WTC11 (cell line): ENCODE data around the gene SHC3. TPM values are rescaled to one million over a fixed set of nuclear protein-coding genes. Genes with fewer than 3 reads are reported as not detected.

Experiments used
- ATAC-seq: fragments of 200-7000 bp; cut with Tn5 transposase; 2 replicates; pipeline ENCODE4 v1.10.0; 2021; ENCODE audit warnings: mild to moderate bottlenecking, moderate library complexity
- CTCF ChIA-PET: fragments of 300-600 bp; sonication (Branson Sonifier 250); formaldehyde crosslinking; loops from one replicate; lab custom pipeline; 2021; ENCODE audit warnings: antibody characterized with exemption; lab: Charles Lee
- POLR2A ChIA-PET: fragments of 350-600 bp; sonication (Branson Sonifier 250); formaldehyde crosslinking; loops from one replicate; lab custom pipeline; 2021; ENCODE audit warnings: antibody characterized with exemption; lab: Charles Lee
- DNase-seq: peaks from one replicate; pipeline ENCODE4 v3.0.0; 2021; ENCODE audit warnings: low spot score
- H3K27ac Mint-ChIP-seq: 2 replicates; pipeline ENCODE4 v1.8.0; 2021; ENCODE audit warnings: mixed read lengths
- H3K27me3 Mint-ChIP-seq: 2 replicates; pipeline ENCODE4 v1.8.0; 2021; ENCODE audit warnings: low read depth, mild to moderate bottlenecking, moderate library complexity, mixed read lengths
- H3K36me3 Mint-ChIP-seq: 2 replicates; pipeline ENCODE4 v1.8.0; 2021; ENCODE audit warnings: mixed read lengths
- H3K4me1 Mint-ChIP-seq: 2 replicates; pipeline ENCODE4 v1.8.0; 2022; ENCODE audit warnings: mixed read lengths
- H3K4me3 Mint-ChIP-seq: 2 replicates; pipeline ENCODE4 v1.8.0; 2021; ENCODE audit warnings: mild to moderate bottlenecking, moderate library complexity, mixed read lengths
- H3K9me3 Mint-ChIP-seq: 2 replicates; pipeline ENCODE4 v1.8.0; 2021; ENCODE audit warnings: mixed read lengths
- CBFB ChIP-seq: sonication (generic); formaldehyde crosslinking; IDR thresholded peaks from 2 replicates; pipeline ENCODE4 v1.8.1; 2022; ENCODE audit warnings: mild to moderate bottlenecking, low read depth, missing genetic modification reagents
- ESRRA ChIP-seq: sonication (generic); formaldehyde crosslinking; IDR thresholded peaks from 2 replicates; pipeline ENCODE4 v1.8.1; 2022; ENCODE audit warnings: mild to moderate bottlenecking, missing genetic modification reagents, borderline replicate concordance
- FOXP1 ChIP-seq: sonication (generic); formaldehyde crosslinking; IDR thresholded peaks from 2 replicates; pipeline ENCODE4 v1.8.0; 2022; ENCODE audit warnings: missing genetic modification reagents, mild to moderate bottlenecking, moderate library complexity, borderline replicate concordance
- HMGA2 ChIP-seq: fragments of 250-450 bp; sonication (Bioruptor Pico); IDR thresholded peaks from 2 replicates; pipeline ENCODE4 v1.4.0; 2021; ENCODE audit warnings: mild to moderate bottlenecking, moderate library complexity
- KAT7 ChIP-seq: sonication (generic); formaldehyde crosslinking; IDR thresholded peaks from 2 replicates; pipeline ENCODE4 v1.8.1; 2023; ENCODE audit warnings: missing genetic modification reagents, mild to moderate bottlenecking, borderline replicate concordance
- MXD4 ChIP-seq: fragments of 250-450 bp; sonication (Bioruptor Pico); IDR thresholded peaks from 2 replicates; pipeline ENCODE4 v1.8.0; 2021; ENCODE audit warnings: mild to moderate bottlenecking, moderate library complexity, borderline replicate concordance
- MYBL2 ChIP-seq: sonication (generic); formaldehyde crosslinking; IDR thresholded peaks from 2 replicates; pipeline ENCODE4 v1.8.1; 2023; ENCODE audit warnings: mild to moderate bottlenecking, moderate library complexity, missing genetic modification reagents
- NFYB ChIP-seq: sonication (generic); formaldehyde crosslinking; conservative IDR thresholded peaks from 2 replicates; pipeline ENCODE4 v1.8.0; 2022; ENCODE audit warnings: low read depth, missing genetic modification reagents
- SMAD3 ChIP-seq: sonication (generic); formaldehyde crosslinking; IDR thresholded peaks from 2 replicates; pipeline ENCODE4 v1.8.0; 2022; ENCODE audit warnings: missing genetic modification reagents, mild to moderate bottlenecking, borderline replicate concordance
- TCF7 ChIP-seq: sonication (generic); formaldehyde crosslinking; IDR thresholded peaks from 2 replicates; pipeline ENCODE4 v1.8.0; 2022; ENCODE audit warnings: mild to moderate bottlenecking, low read depth, missing genetic modification reagents, moderate library complexity
- USF2 ChIP-seq: sonication (generic); formaldehyde crosslinking; IDR thresholded peaks from 2 replicates; pipeline ENCODE4 v1.8.1; 2023; ENCODE audit warnings: mild to moderate bottlenecking, missing genetic modification reagents, moderate library complexity
- ZBTB43 ChIP-seq: sonication (generic); formaldehyde crosslinking; IDR thresholded peaks from 2 replicates; pipeline ENCODE4 v1.8.1; 2023; ENCODE audit warnings: mild to moderate bottlenecking, missing genetic modification reagents
- ZNF232 ChIP-seq: sonication (generic); formaldehyde crosslinking; IDR thresholded peaks from 2 replicates; pipeline ENCODE4 v1.8.0; 2022; ENCODE audit warnings: mild to moderate bottlenecking, missing genetic modification reagents
- ZNF281 ChIP-seq: sonication (generic); formaldehyde crosslinking; IDR thresholded peaks from 2 replicates; pipeline ENCODE4 v1.8.0; 2023; ENCODE audit warnings: mild to moderate bottlenecking, missing genetic modification reagents
- ZNF396 ChIP-seq: fragments of 250-450 bp; sonication (Bioruptor Pico); IDR thresholded peaks from 2 replicates; pipeline ENCODE4 v1.8.0; 2021; ENCODE audit warnings: mild to moderate bottlenecking, moderate library complexity, borderline replicate concordance
- ZSCAN18 ChIP-seq: fragments of 250-450 bp; sonication (Bioruptor Pico); IDR thresholded peaks from 2 replicates; pipeline ENCODE4 v2.1.2; 2022; ENCODE audit warnings: mild to moderate bottlenecking, moderate library complexity
- total RNA-seq: library from RNA; stranded (reverse); gene quantifications from 3 replicates; pipeline ENCODE4 v1.2.3, GENCODE V29; 2021
- TF ChIP-seq, protein P1 (sequence below): sonication (generic); formaldehyde crosslinking; IDR thresholded peaks from 2 replicates; pipeline ENCODE4 v1.8.0; 2022; ENCODE audit warnings: mild to moderate bottlenecking, missing genetic modification reagents
- TF ChIP-seq, protein P2 (sequence below): sonication (generic); formaldehyde crosslinking; IDR thresholded peaks from 2 replicates; pipeline ENCODE4 v1.8.0; 2022; ENCODE audit warnings: missing genetic modification reagents

SHC3 gene
- total RNA-seq, 1 experiment from 2014 or later, result 4.9 TPM

- peaks cover 6% of the 10 kb centered on the region for H3K27me3 Mint-ChIP-seq
- TF ChIP-seq, protein P1, sequence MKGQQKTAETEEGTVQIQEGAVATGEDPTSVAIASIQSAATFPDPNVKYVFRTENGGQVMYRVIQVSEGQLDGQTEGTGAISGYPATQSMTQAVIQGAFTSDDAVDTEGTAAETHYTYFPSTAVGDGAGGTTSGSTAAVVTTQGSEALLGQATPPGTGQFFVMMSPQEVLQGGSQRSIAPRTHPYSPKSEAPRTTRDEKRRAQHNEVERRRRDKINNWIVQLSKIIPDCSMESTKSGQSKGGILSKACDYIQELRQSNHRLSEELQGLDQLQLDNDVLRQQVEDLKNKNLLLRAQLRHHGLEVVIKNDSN (CRISPR knock-in tag), result no peak
- TF ChIP-seq HMGA2 (CRISPR knock-in tag), result peak; percentile 97
- H3K27ac Mint-ChIP-seq, result no peak overlapping the region
- ChIA-PET CTCF (interaction anchor here (1.0 to 1.3 kb wide), 2 partner anchors 11 to 97 kb away, joined by 3 to 5 read pairs; no protein-coding TSS in a partner anchor), POLR2A (no interaction called here)
- no peak overlapping the region for H3K4me3 Mint-ChIP-seq
- no peak for DNase-seq
- no peak for ATAC-seq
- H3K9me3 Mint-ChIP-seq, result no peaks in the 10 kb centered on the region
- H3K36me3 Mint-ChIP-seq, result no peaks in the 10 kb centered on the region
- peaks cover 31% of the 10 kb centered on the region for H3K4me1 Mint-ChIP-seq
These were observed 3.8 kb upstream of the SHC3 start for GRCh38 chr9:89182369-89182768.

DNA sequence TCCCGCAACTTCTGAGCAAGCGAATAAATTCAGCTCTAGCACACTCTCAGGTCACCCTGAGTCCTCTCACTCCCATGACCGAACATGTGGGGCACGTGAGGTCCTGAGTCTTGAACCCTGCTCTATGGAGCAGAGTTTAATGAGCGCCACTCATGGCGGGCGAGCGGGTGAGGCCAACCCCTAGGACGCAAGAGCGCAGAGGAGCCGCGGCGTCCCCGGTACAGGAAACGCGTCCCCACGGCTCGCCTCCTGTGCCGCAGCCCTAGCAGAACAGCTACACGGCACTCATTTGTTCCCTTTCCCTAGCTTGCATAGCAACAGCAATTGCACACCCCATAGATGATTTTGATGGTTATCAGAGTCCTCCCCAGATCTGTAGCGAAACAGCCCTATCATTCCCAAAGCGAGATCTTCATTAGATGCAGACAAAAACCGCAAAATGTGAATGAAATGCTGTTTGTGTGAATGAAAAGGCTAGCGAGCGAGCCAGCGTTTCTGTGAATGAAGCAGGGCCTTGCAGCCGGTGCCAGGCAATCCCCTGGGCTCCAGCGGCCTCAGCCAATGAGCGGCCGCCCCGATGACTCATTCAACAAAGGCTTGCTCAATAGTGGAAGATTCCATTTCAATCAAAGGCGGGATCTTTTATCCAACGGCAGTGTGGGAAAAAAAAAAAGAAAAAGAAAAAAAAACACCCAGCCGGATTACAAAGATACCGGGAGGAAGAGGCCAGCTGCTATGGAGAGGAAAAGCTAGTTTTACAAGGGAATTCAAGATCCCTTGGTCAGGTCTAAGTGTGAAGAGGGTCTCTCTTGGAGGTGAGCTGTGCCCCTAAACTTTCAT, 1.5 kb upstream of the SHC3 start:
- Mint-ChIP-seq H3K27ac (peak overlapping the region; percentile 99), H3K36me3 (no peaks in the 10 kb centered on the region), H3K4me3 (peak overlapping the region; percentile 69)
- peak; percentile 86 for DNase-seq
- CTCF ChIA-PET, result interaction anchor here (0.8 to 1.7 kb wide), 2 partner anchors 83 to 99 kb away, joined by 3 to 7 read pairs; no protein-coding TSS in a partner anchor
- TF ChIP-seq ZNF396 (CRISPR knock-in tag) (no peak), ZNF281 (no peak), USF2 (peak; percentile 56; the same call in 1 of the 2 replicates), KAT7 (0 out of 2 replicates have a peak, but pooled peaks have one; percentile 48), SMAD3 (CRISPR knock-in tag) (no peak), FOXP1 (peak; percentile 45; the same call in 1 of the 2 replicates), TCF7 (CRISPR knock-in tag) (no peak), CBFB (CRISPR knock-in tag) (no peak), MYBL2 (CRISPR knock-in tag) (no peak), NFYB (CRISPR knock-in tag) (peak; percentile 66), ZSCAN18 (CRISPR knock-in tag) (no peak), MXD4 (CRISPR knock-in tag) (no peak), ZBTB43 (CRISPR knock-in tag) (no peak), ESRRA (CRISPR knock-in tag) (no peak), ZNF232 (CRISPR knock-in tag) (0 out of 2 replicates have a peak, but pooled peaks have one; percentile 23)
- TF ChIP-seq, protein P2, sequence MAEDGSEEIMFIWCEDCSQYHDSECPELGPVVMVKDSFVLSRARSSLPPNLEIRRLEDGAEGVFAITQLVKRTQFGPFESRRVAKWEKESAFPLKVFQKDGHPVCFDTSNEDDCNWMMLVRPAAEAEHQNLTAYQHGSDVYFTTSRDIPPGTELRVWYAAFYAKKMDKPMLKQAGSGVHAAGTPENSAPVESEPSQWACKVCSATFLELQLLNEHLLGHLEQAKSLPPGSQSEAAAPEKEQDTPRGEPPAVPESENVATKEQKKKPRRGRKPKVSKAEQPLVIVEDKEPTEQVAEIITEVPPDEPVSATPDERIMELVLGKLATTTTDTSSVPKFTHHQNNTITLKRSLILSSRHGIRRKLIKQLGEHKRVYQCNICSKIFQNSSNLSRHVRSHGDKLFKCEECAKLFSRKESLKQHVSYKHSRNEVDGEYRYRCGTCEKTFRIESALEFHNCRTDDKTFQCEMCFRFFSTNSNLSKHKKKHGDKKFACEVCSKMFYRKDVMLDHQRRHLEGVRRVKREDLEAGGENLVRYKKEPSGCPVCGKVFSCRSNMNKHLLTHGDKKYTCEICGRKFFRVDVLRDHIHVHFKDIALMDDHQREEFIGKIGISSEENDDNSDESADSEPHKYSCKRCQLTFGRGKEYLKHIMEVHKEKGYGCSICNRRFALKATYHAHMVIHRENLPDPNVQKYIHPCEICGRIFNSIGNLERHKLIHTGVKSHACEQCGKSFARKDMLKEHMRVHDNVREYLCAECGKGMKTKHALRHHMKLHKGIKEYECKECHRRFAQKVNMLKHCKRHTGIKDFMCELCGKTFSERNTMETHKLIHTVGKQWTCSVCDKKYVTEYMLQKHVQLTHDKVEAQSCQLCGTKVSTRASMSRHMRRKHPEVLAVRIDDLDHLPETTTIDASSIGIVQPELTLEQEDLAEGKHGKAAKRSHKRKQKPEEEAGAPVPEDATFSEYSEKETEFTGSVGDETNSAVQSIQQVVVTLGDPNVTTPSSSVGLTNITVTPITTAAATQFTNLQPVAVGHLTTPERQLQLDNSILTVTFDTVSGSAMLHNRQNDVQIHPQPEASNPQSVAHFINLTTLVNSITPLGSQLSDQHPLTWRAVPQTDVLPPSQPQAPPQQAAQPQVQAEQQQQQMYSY (CRISPR knock-in tag), result no peak
- TF ChIP-seq, all 79 proteins: peak for 5
- ATAC-seq, result peak; percentile 71
- Mint-ChIP-seq H3K4me1 (peaks cover 47% of the 10 kb centered on the region), H3K9me3 (no peaks in the 10 kb centered on the region), H3K27me3 (peaks cover 22% of the 10 kb centered on the region)
- POLR2A ChIA-PET, result interaction anchor here (1.8 kb wide), 1 partner anchor 130 kb away, joined by 5 read pairs; no protein-coding TSS in a partner anchor
